ENCODE measurements around the gene TRIM10. TPM values are rescaled to one million over a fixed set of nuclear protein-coding genes. Genes with fewer than 3 reads are reported as not detected.
"Not testable (repeated sequence)": the region's sequence is repeated elsewhere in the genome, so short reads cannot be mapped to it uniquely, and the experiment has no call there.

The TRIM10 gene
- total and polyA plus RNA-seq, 2 donors, result 0.42 TPM; not detected in 1

DNA sequence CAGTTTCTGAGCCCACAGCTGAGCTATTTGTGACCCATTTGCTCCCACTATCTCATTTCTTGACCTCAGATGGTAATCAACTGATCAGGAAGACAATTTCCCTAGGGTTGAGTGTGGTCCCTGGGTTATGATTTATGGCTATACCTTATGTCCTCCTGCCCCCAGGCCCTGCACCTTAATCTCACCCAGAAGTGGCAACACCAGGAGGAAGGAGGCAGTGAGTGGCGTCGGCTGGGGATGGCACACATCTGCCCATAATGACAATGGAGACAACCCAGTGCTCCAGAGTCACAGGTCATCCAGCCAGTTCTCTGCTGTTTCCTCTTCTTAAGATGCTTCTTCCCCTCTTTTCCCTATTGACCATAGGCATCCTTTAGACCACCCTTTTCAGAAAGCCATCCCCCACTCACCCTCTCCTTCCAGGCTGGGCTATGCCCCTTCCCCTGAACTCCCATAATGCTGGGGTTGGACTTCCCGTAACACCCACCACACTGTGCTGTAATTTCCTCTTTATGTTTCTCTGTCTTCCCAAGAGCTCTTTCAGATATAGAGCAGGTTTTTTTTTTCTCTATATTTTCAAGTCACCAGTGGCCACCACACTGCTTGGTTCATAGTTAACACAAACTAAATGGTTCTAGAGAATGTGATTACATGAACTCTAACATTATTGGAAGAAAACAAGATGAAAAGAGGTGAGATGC is 8.0 kb downstream of the TRIM10 start:
- Histone ChIP-seq H3K4me1 (ENCODE audit: insufficient read depth) (no peaks in the 10 kb centered on the region), H3K27ac (ENCODE audit: low read depth) (no peak overlapping the region), H3K36me3 (ENCODE audit: insufficient read depth) (no peaks in the 10 kb centered on the region), H3K4me3 (ENCODE audit: low read depth, low read length) (no peak overlapping the region)
- DNase-seq (ENCODE audit: extremely low spot score), result no peak
- 83% methylated on average over 3 of the region's 3 CpGs for WGBS

- no peaks in the 10 kb centered on the region for H3K4me1 ChIP-seq (ENCODE audit: insufficient read depth)
- WGBS, result 64% methylated on average over 4 of the region's 4 CpGs
- H3K4me3 ChIP-seq (ENCODE audit: low read depth, low read length), result no peak overlapping the region
- no peaks in the 10 kb centered on the region for H3K36me3 ChIP-seq (ENCODE audit: insufficient read depth)
- no peak for DNase-seq (ENCODE audit: extremely low spot score)
- no peak overlapping the region for H3K27ac ChIP-seq (ENCODE audit: low read depth)
Measured at GRCh38 chr6:30152016-30152673, 8.9 kb downstream of the TRIM10 start.

DNA sequence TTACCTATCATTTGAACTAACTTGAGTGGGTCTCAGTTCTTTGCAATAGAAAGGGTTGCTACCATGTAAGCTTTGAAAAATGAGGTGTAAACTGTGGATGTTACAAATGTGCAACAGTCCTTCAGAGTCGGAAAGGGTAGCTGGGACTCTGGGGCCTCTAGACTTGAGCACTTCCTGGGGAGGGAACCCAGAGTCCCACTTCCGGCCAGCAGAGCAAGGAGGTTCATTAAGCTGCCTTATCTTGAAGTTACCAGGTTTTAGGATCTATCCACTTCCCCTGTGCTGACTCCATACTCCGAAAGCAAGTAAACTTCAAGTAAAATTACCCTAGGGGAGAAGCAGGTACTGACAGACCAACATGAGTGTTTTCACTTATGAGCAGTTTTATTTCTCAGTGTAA is 9.4 kb downstream of the TRIM10 start:
- no peak overlapping the region for H3K27ac ChIP-seq (ENCODE audit: low read depth)
- no peak overlapping the region for H3K4me3 ChIP-seq (ENCODE audit: low read depth, low read length)
- no peaks in the 10 kb centered on the region for H3K36me3 ChIP-seq (ENCODE audit: insufficient read depth)
- WGBS, result 49% methylated on average over 3 of the region's 3 CpGs
- no peaks in the 10 kb centered on the region for H3K4me1 ChIP-seq (ENCODE audit: insufficient read depth)
- DNase-seq (ENCODE audit: extremely low spot score), result no peak

DNA sequence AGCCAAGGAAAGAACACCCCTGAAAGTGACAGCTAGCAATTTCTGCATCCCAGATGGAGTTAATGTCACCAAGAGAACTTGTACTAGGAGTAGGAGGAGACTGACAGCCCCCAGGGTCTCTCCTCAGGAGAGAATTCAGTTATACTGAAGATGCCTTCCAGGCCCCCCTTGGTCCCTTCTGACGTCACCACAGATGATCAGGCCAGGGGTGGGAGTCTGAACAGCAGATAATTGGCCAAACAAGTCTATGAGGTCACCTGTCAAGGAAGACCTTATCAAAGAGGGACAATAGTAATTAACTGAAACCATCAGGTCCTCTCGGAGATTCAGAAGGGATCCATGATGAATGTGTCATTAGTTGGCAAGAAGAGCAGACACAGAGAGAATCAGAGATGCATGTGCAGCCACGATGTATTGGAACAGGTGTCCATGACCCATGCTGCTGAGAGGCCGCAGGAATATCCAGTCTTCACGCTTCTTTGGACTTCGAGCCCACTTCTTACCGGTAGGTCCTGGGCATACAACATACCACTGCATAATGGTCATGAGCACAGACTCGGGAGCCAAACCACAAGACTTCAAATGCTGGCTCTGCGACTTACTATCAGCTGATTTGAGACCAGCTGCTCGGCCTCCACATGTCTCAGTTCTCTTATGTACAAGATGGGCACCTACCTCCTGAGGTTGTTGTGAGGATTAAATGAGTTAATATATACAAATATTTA is 10.2 kb downstream of the TRIM10 start:
- no peak overlapping the region for H3K4me3 ChIP-seq (ENCODE audit: low read depth, low read length)
- no peak for DNase-seq (ENCODE audit: extremely low spot score)
- H3K27ac ChIP-seq (ENCODE audit: low read depth), result no peak overlapping the region
- 85% methylated on average over 10 of the region's 10 CpGs for WGBS
- no peaks in the 10 kb centered on the region for H3K36me3 ChIP-seq (ENCODE audit: insufficient read depth)
- no peaks in the 10 kb centered on the region for H3K4me1 ChIP-seq (ENCODE audit: insufficient read depth)

DNA sequence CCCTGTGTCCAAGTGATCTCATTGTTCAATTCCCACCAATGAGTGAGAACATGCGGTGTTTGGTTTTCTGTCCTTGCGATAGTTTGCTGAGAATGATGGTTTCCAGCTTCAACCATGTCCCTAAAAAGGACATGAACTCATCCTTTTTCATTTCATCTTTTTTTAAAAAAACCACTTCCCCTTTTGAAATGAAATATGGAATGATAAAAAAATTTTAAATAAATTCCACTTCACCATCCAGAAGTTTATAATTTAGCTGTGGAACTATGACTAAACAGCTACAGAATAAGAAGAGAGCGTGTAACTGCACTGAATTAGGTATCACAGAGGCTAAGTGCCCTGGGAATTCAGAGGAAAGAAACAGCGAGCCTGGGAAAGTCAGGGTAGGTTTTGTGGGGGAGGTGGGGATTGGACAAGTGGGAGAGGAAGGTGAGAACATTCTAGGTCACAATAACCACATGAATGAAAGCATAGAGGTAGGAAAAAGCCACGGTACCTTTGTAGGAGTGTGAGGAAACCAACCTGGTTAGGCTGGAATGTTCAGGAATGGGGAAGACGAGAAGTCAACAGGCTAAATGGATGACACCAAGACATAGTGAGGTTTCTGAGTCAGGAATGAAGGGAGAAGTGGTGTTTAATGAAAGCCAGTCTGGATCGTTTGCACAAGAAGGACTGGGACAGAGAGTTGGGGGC is 11.0 kb downstream of the TRIM10 start:
- Histone ChIP-seq H3K36me3 (ENCODE audit: insufficient read depth) (no peaks in the 10 kb centered on the region), H3K4me1 (ENCODE audit: insufficient read depth) (no peaks in the 10 kb centered on the region), H3K27ac (ENCODE audit: low read depth) (no peak overlapping the region), H3K4me3 (ENCODE audit: low read depth, low read length) (no peak overlapping the region)
- no peak for DNase-seq (ENCODE audit: extremely low spot score)
- WGBS, result 62% methylated on average over 7 of the region's 7 CpGs

DNA sequence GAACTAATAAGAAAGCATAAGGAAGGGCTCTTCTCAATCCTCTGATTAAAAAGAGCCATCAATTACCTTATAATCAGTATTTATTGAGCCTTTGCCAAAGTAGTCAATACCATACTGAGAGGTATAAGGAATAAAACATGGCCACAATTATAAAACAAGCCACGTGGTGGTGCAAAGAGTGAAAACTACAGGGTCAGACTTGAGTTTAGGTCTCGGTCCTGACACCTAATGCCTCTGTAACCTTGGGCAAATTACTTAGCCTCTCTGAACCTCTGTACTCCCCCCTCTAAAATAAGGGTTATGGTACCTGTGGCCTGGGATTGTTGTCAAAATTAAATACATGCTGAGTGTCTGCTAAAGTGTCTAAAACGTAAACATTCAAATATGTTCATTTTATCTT is 11.8 kb downstream of the TRIM10 start:
- no peaks in the 10 kb centered on the region for H3K36me3 ChIP-seq (ENCODE audit: insufficient read depth)
- no peak overlapping the region for H3K27ac ChIP-seq (ENCODE audit: low read depth)
- WGBS, result 58% methylated on average over 3 of the region's 3 CpGs
- no peak overlapping the region for H3K4me3 ChIP-seq (ENCODE audit: low read depth, low read length)
- no peak for DNase-seq (ENCODE audit: extremely low spot score)
- H3K4me1 ChIP-seq (ENCODE audit: insufficient read depth), result no peaks in the 10 kb centered on the region

GRCh38 chr6:30147096-30147495 is 13.9 kb downstream of the TRIM10 start:
- H3K4me1 ChIP-seq (ENCODE audit: insufficient read depth), result no peaks in the 10 kb centered on the region
- DNase-seq (ENCODE audit: extremely low spot score), result no peak
- 78% methylated on average over 3 of the region's 3 CpGs for WGBS
- no peaks in the 10 kb centered on the region for H3K36me3 ChIP-seq (ENCODE audit: insufficient read depth)
- H3K4me3 ChIP-seq (ENCODE audit: low read depth, low read length), result no peak overlapping the region
- H3K27ac ChIP-seq (ENCODE audit: low read depth), result no peak overlapping the region

- Histone ChIP-seq H3K4me1 (ENCODE audit: insufficient read depth) (no peaks in the 10 kb centered on the region), H3K4me3 (ENCODE audit: low read depth, low read length) (no peak overlapping the region), H3K27ac (ENCODE audit: low read depth) (no peak overlapping the region), H3K36me3 (ENCODE audit: insufficient read depth) (no peaks in the 10 kb centered on the region)
- no peak for DNase-seq (ENCODE audit: extremely low spot score)
- WGBS, result 49% methylated on average over 7 of the region's 7 CpGs
Measured at GRCh38 chr6:30145818-30146217, 15.2 kb downstream of the TRIM10 start.

DNA sequence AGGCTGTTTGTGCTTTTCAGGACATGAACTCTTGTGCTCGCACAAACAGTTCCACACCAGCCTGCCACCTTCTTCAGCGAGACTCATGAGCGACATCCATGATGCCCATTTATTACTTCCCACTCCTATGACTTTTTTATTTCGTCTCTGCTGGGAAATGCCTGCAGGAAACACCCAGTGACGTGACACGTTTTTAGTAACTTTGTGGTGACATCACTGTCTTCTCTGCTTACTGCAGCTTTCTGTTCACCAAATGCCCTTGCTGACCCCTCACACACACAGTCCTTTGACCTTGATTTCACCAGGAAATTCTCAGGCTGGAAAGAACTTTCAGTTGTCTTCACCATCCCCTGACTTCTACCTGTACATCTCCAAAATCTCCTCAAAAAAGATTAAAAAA is 16.2 kb downstream of the TRIM10 start:
- 67% methylated on average over 6 of the region's 6 CpGs for WGBS
- Histone ChIP-seq H3K27ac (ENCODE audit: low read depth) (no peak overlapping the region), H3K4me3 (ENCODE audit: low read depth, low read length) (no peak overlapping the region), H3K4me1 (ENCODE audit: insufficient read depth) (no peaks in the 10 kb centered on the region), H3K36me3 (ENCODE audit: insufficient read depth) (no peaks in the 10 kb centered on the region)
- DNase-seq (ENCODE audit: extremely low spot score), result no peak

- WGBS, result 39% methylated on average over 2 of the region's 2 CpGs
- H3K4me3 ChIP-seq (ENCODE audit: low read depth, low read length), result no peak overlapping the region
- H3K4me1 ChIP-seq (ENCODE audit: insufficient read depth), result no peaks in the 10 kb centered on the region
- H3K36me3 ChIP-seq (ENCODE audit: insufficient read depth), result no peaks in the 10 kb centered on the region
- no peak overlapping the region for H3K27ac ChIP-seq (ENCODE audit: low read depth)
- no peak for DNase-seq (ENCODE audit: extremely low spot score)
Measured at GRCh38 chr6:30143780-30144179, 17.2 kb downstream of the TRIM10 start.

DNA sequence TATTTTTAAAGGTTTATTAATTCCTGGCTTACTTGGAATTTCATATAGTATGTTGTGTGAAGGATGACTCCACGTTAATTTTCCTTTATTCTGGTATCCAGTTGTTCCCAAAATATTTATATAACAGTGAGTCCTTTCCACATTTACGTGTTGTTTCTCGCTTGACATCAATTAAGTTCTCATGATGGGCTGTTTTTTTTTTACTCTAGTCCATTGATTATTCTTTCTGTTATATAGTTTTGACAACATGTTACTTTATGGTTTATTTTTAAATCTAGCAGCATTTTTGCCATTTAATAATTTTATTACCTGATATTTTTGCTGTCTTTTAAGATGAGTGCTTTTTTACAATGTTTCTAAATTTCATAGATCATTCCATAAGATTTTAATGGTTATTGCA is 18.3 kb downstream of the TRIM10 start:
- WGBS, result 60% methylated on average over 3 of the region's 3 CpGs
- Histone ChIP-seq H3K36me3 (ENCODE audit: insufficient read depth) (no peaks in the 10 kb centered on the region), H3K4me3 (ENCODE audit: low read depth, low read length) (no peak overlapping the region), H3K27ac (ENCODE audit: low read depth) (no peak overlapping the region), H3K4me1 (ENCODE audit: insufficient read depth) (no peaks in the 10 kb centered on the region)
- DNase-seq (ENCODE audit: extremely low spot score), result no peak

DNA sequence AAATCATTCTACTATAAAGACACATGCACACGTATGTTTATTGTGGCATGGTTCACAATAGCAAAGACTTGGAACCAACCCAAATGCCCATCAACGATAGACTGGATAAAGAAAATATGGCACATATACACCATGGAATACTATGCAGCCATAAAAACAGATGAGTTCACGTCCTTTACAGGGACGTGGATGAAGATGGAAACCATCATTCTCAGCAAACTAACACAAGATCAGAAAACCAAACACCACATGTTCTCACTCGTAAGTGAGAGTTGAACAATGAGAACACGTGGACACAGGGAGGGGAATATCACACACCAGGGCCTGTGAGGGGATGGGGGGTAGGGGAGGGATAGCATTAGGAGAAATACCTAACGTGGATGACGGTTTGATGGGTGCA is 20.8 kb downstream of the TRIM10 start:
- DNase-seq (ENCODE audit: extremely low spot score); H3K36me3 ChIP-seq (ENCODE audit: insufficient read depth); H3K4me1 ChIP-seq (ENCODE audit: insufficient read depth); H3K4me3 ChIP-seq (ENCODE audit: low read depth, low read length); H3K27ac ChIP-seq (ENCODE audit: low read depth): not testable (repeated sequence)
- WGBS, result 87% methylated on average over 8 of the region's 8 CpGs

DNA sequence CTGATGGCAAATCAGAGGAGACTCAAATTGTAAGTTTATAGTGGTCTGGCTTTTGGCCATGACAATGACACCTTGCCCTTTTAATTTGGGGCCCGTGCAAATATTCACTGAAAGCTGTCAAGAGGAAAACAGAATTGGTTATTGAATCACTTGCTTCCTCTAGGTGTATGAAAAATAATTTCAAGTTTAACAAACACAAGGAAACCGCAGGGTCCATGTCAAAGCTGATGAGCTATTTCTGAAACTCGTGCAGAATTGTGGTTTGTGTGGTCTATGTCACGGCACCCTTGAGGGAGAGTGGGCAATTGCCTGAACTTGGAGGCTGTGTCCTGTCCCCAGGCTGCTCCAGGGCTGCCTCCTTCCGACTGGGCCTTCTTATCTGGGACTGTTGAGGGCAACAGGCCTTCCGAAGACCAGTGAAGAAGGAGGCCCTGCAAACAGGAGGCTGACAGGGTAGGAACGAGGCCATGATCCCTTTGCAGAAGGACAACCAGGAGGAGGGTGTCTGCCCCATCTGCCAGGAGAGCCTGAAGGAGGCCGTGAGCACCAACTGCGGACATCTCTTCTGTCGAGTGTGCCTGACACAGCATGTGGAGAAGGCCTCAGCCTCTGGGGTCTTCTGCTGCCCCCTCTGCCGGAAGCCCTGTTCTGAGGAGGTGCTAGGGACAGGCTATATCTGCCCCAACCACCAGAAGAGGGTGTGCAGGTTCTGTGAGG is 24.3 kb downstream of the TRIM10 start:
- DNase-seq (ENCODE audit: extremely low spot score), result no peak
- no peaks in the 10 kb centered on the region for H3K4me1 ChIP-seq (ENCODE audit: insufficient read depth)
- H3K4me3 ChIP-seq (ENCODE audit: low read depth, low read length), result no peak overlapping the region
- 76% methylated on average over 11 of the region's 11 CpGs for WGBS
- H3K27ac ChIP-seq (ENCODE audit: low read depth), result no peak overlapping the region
- no peaks in the 10 kb centered on the region for H3K36me3 ChIP-seq (ENCODE audit: insufficient read depth)
